Mesothelial cell of epicardium (in vitro differentiated cells): ENCODE data around the gene YAF2. TPM values are rescaled to one million over a fixed set of nuclear protein-coding genes. Genes with fewer than 3 reads are reported as not detected.

ENCODE experiments used
- DNase-seq, 2 experiments: peaks; one replicate each; pipeline ENCODE4 v3.0.0; 2021; ENCODE audit warnings: low spot score in 2 of 2; ENCODE audit not compliant: unreplicated experiment in 2 of 2
- H3K27ac Mint-ChIP-seq: 2 replicates; pipeline ENCODE4 v1.8.0; 2021; ENCODE audit warnings: mixed read lengths
- H3K27me3 Mint-ChIP-seq: 2 replicates; pipeline ENCODE4 v1.8.0; 2021; ENCODE audit warnings: low read depth, mixed read lengths
- H3K36me3 Mint-ChIP-seq: 2 replicates; pipeline ENCODE4 v1.8.0; 2021; ENCODE audit warnings: mixed read lengths
- H3K4me1 Mint-ChIP-seq: 2 replicates; pipeline ENCODE4 v1.8.0; 2021; ENCODE audit warnings: mixed read lengths
- H3K4me3 Mint-ChIP-seq: 2 replicates; pipeline ENCODE4 v1.8.0; 2021; ENCODE audit warnings: mild to moderate bottlenecking, moderate library complexity, mixed read lengths
- H3K9me3 Mint-ChIP-seq: 2 replicates; pipeline ENCODE4 v1.8.0; 2021; ENCODE audit warnings: mixed read lengths
- CTCF ChIP-seq: fragments of 200-600 bp; sonication (generic); IDR thresholded peaks from one replicate; pipeline ENCODE4 v1.5.0; 2021; ENCODE audit warnings: antibody characterized with exemption; ENCODE audit not compliant: unreplicated experiment
- total RNA-seq: library from RNA; stranded (reverse); gene quantifications from 3 replicates; pipeline ENCODE4 v1.2.1, GENCODE V29; 2021

The YAF2 gene
- total RNA-seq, 1 donor from 2014 or later, result 52.2 TPM

- TF ChIP-seq CTCF, result no peak
- no peaks in the 10 kb centered on the region for H3K9me3 Mint-ChIP-seq
- no peak for DNase-seq
- H3K27me3 Mint-ChIP-seq, result no peaks in the 10 kb centered on the region
- peaks cover 10% of the 10 kb centered on the region for H3K4me1 Mint-ChIP-seq
- H3K27ac Mint-ChIP-seq, result no peak overlapping the region
- peaks cover 23% of the 10 kb centered on the region for H3K36me3 Mint-ChIP-seq
- H3K4me3 Mint-ChIP-seq, result no peak overlapping the region
Measured at GRCh38 chr12:42204819-42205218, 33.2 kb downstream of the YAF2 start.

- Mint-ChIP-seq H3K36me3 (peaks cover 23% of the 10 kb centered on the region), H3K27me3 (no peaks in the 10 kb centered on the region)
- no peak for TF ChIP-seq CTCF
Measured at GRCh38 chr12:42204362-42204761, 33.7 kb downstream of the YAF2 start.

DNA sequence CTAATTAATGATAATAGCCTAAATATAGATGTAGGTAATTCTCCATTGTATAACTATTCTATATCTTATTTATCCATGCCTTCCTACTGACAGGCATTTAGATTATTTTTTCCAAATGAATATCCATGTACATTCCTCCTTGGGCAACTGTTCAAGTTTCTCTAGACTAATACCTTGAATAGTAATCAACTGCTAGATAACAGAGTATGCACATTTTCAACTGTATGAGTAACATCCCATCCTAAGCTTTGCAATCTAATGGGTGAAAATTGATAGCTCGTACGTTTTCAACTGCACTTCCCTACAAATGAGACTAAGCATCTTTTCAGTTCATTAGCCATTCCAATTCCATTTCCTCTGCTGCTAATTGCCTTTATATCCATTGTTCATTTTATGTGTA, 37.0 kb downstream of the YAF2 start:
- Mint-ChIP-seq H3K36me3 (peaks cover 18% of the 10 kb centered on the region), H3K27ac (no peak overlapping the region), H3K9me3 (no peaks in the 10 kb centered on the region), H3K27me3 (no peaks in the 10 kb centered on the region), H3K4me3 (no peak overlapping the region), H3K4me1 (peaks cover 10% of the 10 kb centered on the region)
- no peak for TF ChIP-seq CTCF
- no peak for DNase-seq

More at GRCh38 chr12:42204362-42204761, 33.7 kb downstream of the YAF2 start:
- Mint-ChIP-seq H3K9me3 (no peaks in the 10 kb centered on the region), H3K4me3 (no peak overlapping the region), H3K4me1 (peaks cover 10% of the 10 kb centered on the region), H3K27ac (no peak overlapping the region)
- DNase-seq, result no peak

GRCh38 chr12:42199007-42199406, 39.0 kb downstream of the YAF2 start:
- peaks cover 9% of the 10 kb centered on the region for H3K4me1 Mint-ChIP-seq
- TF ChIP-seq CTCF, result no peak
- H3K27ac Mint-ChIP-seq, result no peak overlapping the region
- peaks cover 26% of the 10 kb centered on the region for H3K36me3 Mint-ChIP-seq
- no peaks in the 10 kb centered on the region for H3K27me3 Mint-ChIP-seq
- no peak for DNase-seq
- no peak overlapping the region for H3K4me3 Mint-ChIP-seq
- H3K9me3 Mint-ChIP-seq, result no peaks in the 10 kb centered on the region

DNA sequence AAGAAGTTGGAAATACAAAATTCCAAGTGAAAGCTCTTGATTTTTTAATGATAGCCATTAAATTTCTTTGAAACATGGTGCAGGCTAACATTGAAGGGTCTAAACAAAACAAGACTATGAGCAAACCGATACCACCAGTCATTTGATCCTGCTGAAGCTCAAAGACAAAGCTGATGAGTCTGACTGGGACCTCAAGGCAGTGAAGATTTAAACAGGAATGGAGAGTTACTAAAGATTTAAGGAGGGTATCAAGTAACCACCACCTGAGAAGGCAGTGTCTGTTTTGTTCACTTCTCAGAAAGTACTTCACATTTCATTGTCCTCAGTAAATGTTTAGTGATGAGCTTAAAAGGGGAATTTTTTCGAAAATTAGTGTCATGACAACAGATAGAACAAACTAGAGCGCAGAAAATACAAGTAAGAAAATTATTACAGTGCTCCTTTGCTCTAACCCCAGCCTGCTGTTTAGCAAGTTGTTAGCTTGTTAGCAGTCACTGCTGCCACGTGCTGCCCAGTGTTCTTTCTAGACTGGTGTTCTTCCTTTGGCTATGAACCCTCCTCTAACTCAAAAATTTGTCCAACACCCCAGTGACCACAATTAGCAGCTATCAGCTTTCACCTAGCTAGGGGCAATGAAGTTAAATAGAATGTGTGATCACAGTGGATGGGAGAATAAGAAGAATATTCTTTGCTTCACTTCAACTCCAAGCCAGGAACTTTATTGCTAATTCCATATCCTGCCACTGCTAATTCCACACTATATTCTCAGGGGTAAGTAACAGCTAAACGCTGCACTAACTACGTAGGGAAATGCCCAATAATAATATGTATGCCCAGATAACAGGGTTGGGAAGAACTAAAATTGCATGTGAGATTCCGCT, 41.1 kb downstream of the YAF2 start:
- no peaks in the 10 kb centered on the region for H3K9me3 Mint-ChIP-seq
- H3K4me3 Mint-ChIP-seq, result no peak overlapping the region
- no peak overlapping the region for H3K27ac Mint-ChIP-seq
- H3K4me1 Mint-ChIP-seq, result peaks cover 1% of the 10 kb centered on the region
- TF ChIP-seq CTCF, result no peak
- no peaks in the 10 kb centered on the region for H3K27me3 Mint-ChIP-seq
- no peak for DNase-seq
- H3K36me3 Mint-ChIP-seq, result peaks cover 22% of the 10 kb centered on the region
